CD4-positive, alpha-beta T cell treated with Interleukin-17A for 1 hour (primary cell): ENCODE measurements around the gene TTC34.
"Not testable (repeated sequence)": the region's sequence is repeated elsewhere in the genome, so short reads cannot be mapped to it uniquely, and the experiment has no call there.

ENCODE experiments used
- DNase-seq: peaks from one replicate; pipeline ENCODE4 v3.0.0-alpha.2; 2020

TTC34 gene

DNA sequence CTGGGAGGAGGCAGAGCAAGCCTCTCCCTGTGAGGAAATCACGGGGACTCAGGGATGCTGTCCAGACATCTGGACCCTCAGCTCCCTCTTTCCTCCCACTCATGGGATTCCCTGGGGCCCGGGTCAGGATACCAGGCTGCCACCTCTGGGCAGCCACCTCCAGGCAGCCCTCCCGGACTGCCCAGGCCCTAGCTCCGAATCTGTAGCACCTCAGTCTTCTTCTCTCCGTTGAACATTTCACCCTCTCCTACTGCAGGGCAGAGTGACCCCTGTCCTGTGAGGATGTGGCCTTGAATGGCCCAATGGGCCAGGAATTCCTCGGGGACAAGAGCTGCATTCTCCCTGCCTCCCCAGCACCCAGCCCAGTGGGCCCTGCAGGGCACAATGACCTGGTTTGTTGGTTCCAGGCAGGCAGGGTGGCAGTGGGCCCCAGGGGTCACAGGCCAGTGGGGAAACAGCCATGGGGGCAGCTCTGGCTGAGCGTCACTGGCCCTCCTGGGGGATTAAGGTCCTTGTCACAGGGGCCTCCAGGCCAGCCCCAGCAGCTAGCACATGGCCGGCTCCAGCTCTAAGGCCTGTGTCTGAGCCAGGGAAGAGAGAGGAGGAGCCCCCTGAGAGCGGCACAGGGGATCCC, 9.5 kb upstream of the TTC34 start:
- no peak for DNase-seq

DNA sequence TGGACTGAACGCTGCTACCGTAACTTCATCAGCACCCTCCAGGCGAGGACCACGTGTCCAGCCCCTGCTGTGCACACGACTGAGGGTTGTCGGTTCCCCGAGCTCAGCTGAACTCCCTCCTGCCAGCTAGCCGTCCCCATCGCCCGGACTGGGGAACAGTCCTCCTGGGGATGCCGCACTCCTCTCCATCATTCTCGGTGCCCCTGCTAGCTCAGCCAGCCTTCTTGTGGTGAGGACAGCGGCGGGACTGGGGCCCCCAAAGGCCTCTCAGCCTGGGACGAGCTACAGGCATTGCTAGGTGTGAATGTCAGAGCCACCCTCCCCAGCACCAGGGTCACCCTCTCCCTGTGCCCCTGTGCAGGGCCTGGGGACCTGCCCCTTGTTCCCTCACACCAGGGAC, 8.8 kb upstream of the TTC34 start:
- no peak for DNase-seq

DNA sequence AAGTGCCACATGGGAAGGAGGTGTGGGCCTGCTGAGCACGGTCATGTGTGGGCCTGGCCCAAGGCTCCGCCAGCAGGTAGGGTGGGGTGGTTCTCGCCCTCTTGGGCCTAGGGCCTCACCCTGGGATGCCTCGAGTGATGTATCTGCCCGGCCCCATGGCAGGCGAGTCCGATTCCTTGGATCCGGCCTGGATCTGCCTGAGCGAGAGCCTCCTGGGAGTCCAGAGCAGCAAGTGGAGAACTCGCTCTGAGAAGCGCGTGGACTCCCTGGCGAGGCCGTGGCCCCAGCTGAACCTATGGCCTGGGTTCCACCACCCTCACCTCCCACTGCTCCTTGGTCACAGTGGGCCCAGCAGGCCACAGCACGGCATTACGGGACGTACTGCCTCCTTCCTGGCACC, 8.2 kb upstream of the TTC34 start:
- DNase-seq, result no peak

- DNase-seq, result no peak
Observed at GRCh38 chr1:2808831-2809605, 7.5 kb upstream of the TTC34 start.

GRCh38 chr1:2808386-2808705, 6.9 kb upstream of the TTC34 start:
- DNase-seq, result no peak

GRCh38 chr1:2807678-2808385, 6.3 kb upstream of the TTC34 start:
- DNase-seq, result no peak

DNA sequence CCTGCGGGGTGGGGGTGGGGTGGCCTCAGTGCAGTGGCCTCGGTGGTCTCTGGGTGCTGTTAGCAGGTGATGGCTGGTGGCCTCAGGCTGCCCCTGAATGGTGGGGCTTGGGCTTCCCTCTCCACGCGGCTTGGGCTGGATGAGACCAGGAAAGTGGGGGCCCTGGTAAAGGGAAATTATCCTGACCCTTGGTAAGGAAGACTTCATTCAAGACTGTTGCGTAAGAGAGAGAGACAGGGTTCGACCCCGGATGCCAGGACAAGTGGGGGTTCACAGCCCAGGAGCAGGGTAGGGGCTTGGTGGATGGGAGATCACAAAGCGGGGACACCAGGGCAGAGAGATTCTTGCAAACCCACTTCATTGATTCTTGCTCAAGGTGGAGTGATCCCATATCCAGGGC, 5.5 kb upstream of the TTC34 start:
- DNase-seq, result no peak

DNA sequence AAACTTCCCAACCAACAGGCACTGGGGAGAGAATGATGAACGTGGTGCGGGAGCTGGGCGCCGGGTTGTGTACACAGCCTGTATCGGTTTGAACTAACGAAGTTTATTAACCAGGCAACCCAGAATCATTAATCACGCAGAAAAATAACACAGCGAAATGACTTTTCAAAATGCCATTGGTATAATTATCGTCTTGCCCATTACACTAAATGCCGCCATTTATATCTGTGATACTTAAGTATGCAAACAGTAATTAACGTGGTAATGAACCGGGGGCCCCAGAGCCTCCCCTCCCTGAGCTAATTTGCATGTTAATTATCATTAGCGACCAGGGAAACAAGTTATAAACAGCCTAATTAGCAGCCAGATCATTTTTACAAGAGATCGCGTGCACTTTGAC, 5.1 kb upstream of the TTC34 start:
- no peak for DNase-seq

DNA sequence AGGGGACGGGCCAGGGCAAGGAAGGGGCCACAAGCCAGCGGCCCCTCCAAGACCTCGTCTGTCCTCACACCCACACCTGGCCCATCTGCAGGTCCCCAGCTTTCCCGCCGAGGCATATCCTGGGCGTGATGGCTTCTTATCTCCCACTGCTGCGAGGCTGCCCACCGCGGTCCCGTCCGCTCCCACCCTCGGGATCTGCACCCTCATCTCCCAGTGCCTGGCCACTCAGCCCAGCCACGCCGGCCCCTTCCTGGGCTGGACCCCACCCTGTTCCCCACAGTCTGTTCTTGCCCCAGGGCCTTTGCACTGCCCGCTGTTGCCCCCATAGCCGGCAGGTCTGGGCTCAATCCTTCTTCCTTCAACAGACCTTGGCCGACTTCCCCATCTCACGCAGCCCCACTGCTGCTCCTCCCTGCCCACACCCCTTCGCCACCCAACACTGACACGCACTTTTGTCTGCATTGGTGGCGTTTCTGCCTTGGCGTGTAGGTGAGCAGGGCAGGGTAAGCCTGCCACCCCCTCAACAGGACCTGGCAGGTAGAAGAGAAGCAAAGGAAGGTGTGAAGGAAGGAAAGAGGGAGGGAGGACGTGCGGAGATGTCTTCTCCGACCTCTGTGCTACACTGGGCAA, 4.4 kb upstream of the TTC34 start:
- no peak for DNase-seq

- DNase-seq, result no peak
Observed at GRCh38 chr1:2804628-2805351, 3.3 kb upstream of the TTC34 start.

GRCh38 chr1:2803931-2804627, 2.6 kb upstream of the TTC34 start:
- DNase-seq, result no peak

GRCh38 chr1:2803086-2803930, 1.8 kb upstream of the TTC34 start:
- DNase-seq, result no peak

GRCh38 chr1:2802421-2802961, 998 bp upstream of the TTC34 start:
- no peak for DNase-seq

DNA sequence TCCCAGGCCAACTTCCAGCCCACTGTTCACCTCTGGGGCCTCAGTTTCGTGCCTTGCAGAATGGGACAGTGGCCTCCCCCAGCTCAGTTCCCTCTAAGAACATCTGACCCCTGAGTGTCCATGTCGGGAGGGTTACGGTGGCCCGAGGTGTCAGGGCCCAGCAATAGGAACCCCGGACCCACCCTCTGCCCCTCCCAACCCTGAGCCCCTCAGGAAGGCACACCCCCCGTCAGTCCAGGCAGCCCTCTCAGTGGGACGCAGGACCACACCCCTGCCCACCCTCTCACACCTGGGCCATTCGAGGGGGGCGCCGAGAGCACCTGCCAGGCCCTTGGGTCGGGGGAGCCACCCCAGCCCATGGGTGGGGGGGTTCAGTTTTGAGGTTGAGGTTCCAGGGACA, 447 bp downstream of the TTC34 start:
- no peak for DNase-seq

GRCh38 chr1:2800664-2801045, 838 bp downstream of the TTC34 start:
- no peak for DNase-seq

DNA sequence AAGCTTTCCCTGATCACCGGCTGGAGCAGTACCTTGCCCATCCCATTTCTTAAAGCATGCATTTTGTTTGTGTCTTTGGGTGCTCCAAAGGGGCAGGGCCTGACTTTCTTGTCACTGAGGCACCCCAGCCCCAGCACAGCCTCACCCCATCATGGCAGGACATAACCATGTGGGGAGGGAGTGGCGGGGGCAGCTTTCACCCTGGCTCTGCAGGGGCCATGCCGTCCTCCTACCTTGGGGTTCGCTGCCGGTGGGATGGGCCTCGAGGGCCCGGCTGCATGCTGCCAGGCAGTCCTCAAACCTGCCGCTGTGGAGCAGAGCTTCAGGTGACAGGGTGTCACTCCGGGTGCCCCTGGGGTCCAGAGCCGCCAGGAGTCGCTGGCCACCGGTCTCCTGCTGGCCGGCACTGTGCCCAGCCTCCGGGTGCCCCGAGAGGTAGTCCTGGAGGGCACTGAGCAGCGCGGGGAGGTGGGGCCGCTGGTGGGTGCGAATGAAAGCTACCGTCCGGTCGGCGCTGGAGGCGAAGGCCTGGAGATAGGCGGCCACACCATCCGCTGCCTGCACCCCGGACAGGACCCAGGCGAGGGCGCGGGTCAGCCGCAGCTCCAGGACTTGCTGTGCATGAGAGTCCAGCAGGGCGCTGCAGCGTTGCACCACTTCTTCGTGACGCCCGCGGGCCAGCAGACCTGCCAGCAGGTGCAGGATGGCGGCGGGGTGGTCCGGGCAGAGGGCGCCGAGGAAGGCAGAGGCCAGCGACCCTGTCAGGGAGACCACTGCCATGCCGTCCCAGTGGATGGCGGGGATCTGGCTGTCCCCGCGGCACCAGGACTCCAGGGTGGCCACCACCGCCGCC, 1.5 kb downstream of the TTC34 start:
- DNase-seq, result no peak

DNA sequence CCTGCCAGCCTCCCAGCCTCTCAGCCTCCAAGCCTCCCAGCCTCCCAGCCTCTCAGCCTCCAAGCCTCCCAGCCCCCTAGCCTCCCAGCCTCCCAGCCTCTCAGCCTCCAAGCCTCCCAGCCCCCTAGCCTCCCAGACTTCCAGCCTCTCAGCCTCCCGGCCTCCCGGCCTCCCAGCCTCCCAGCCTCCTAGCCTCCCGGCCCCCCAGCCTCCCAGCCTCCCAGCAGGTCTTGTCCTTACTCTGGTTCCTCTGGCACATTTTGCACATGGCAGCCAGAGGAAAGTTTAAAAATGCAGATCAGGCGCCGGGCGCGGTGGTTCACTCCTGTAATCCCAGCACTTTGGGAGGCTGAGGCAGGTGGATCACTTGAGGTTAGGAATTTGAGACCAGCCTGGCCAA, 2.5 kb downstream of the TTC34 start:
- DNase-seq, result not testable (repeated sequence)

- no peak for DNase-seq
Observed at GRCh38 chr1:2797741-2798016, 3.8 kb downstream of the TTC34 start.

DNA sequence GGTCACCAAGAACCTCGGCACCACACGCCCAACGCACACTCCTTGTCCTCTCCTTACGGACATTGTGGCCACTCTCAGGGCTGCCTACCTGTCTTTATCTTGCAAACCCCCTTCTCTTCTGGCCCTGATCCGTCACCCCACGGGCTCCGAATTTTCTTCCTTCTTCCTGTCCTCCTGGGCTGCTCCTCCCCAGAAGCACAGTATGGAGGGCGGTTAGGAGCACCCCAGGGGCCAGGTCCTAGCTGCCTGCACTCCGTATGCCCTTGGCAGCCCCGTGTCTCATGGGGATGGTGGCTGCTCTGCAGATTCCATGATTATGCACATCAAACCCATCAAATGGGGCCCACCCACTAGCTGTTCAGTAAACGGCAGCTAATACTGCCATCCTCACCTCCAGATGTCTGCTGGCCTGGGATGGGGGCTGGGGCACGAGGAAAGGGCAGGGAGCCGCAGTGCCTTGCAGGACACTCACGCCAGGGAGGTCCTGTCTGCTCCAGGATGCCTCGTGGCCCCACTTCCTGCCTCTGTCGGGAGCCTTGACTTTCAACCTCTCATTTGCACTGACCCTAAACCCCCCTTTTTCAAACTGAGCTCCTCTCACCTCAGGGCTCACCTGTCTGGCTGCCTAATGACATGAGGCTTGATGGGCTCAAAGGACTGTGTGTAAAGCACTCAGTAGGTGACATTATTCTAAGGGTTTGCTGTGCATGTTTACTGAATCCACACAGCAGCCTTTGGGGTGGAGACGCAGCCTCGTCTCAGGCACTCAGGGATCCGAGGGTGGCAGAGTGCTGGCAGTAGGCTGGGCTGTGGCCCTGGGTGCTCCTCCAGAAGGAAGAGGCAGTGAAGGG, 4.4 kb downstream of the TTC34 start:
- DNase-seq, result no peak

- DNase-seq, result no peak
Observed at GRCh38 chr1:2795926-2796325, 5.6 kb downstream of the TTC34 start.
